Hepatic stellate cell (primary cell): ENCODE data around the gene GPR37L1.
"Not testable (repeated sequence)": the region's sequence is repeated elsewhere in the genome, so short reads cannot be mapped to it uniquely, and the experiment has no call there.

Source experiments
- DNase-seq: peaks from one replicate; pipeline ENCODE4 v3.0.0; 2011; ENCODE audit warnings: low spot score

Gene GPR37L1

GRCh38 chr1:202110977-202111376 is 11.7 kb upstream of the GPR37L1 start:
- DNase-seq, result no peak

- not testable (repeated sequence) for DNase-seq
These were observed 11.1 kb upstream of the GPR37L1 start for GRCh38 chr1:202111589-202111988.

- peak; percentile 60 for DNase-seq
These were observed 9.6 kb upstream of the GPR37L1 start for GRCh38 chr1:202112859-202113689.

GRCh38 chr1:202113690-202114300 is 8.9 kb upstream of the GPR37L1 start:
- DNase-seq, result no peak

GRCh38 chr1:202116287-202116686 is 6.4 kb upstream of the GPR37L1 start:
- no peak for DNase-seq

GRCh38 chr1:202117898-202118371 is 4.8 kb upstream of the GPR37L1 start:
- DNase-seq, result no peak

GRCh38 chr1:202121006-202121405 is 1.7 kb upstream of the GPR37L1 start:
- DNase-seq, result no peak

- DNase-seq, result no peak
These were observed 658 bp downstream of the GPR37L1 start for GRCh38 chr1:202123336-202123813.

GRCh38 chr1:202124142-202124541 is 1.4 kb downstream of the GPR37L1 start:
- DNase-seq, result no peak

GRCh38 chr1:202125611-202126010 is 2.9 kb downstream of the GPR37L1 start:
- no peak for DNase-seq

- no peak for DNase-seq
These were observed 3.7 kb downstream of the GPR37L1 start for GRCh38 chr1:202126426-202126825.

GRCh38 chr1:202127061-202127460 is 4.3 kb downstream of the GPR37L1 start:
- DNase-seq, result no peak

GRCh38 chr1:202127836-202128622 is 5.3 kb downstream of the GPR37L1 start:
- DNase-seq, result no peak

- DNase-seq, result no peak
These were observed 7.0 kb downstream of the GPR37L1 start for GRCh38 chr1:202129453-202130296.

- DNase-seq, result no peak
These were observed 7.6 kb downstream of the GPR37L1 start for GRCh38 chr1:202130297-202130721.

GRCh38 chr1:202130816-202131522 is 8.3 kb downstream of the GPR37L1 start:
- no peak for DNase-seq

GRCh38 chr1:202131956-202132821 is 9.5 kb downstream of the GPR37L1 start:
- no peak for DNase-seq

GRCh38 chr1:202133001-202133400 is 10.3 kb downstream of the GPR37L1 start:
- no peak for DNase-seq

GRCh38 chr1:202133496-202133895 is 10.8 kb downstream of the GPR37L1 start:
- DNase-seq, result no peak

- DNase-seq, result no peak
These were observed 11.3 kb downstream of the GPR37L1 start for GRCh38 chr1:202133989-202134388.
